Activated CD8-positive, alpha-beta T cell treated with anti-CD3 and anti-CD28 coated beads, Interleukin-2, amount 10 ng/mL, durations not matched to agents 7 days and 5 days (primary cell): ENCODE results near the gene FOCAD. TPM values are rescaled to one million over a fixed set of nuclear protein-coding genes. Genes with fewer than 3 reads are reported as not detected.

Experiments used
- ATAC-seq: fragments of 150-1000 bp; cut with Tn5 transposase; one replicate; pipeline ENCODE4 v1.10.0; 2021; ENCODE audit warnings: moderate library complexity
- CTCF ChIA-PET: fragments of 350-600 bp; sonication (Branson Sonifier 250); formaldehyde crosslinking; loops from one replicate; lab custom pipeline; 2021; ENCODE audit warnings: antibody characterized with exemption; lab: Charles Lee
- POLR2A ChIA-PET: fragments of 350-600 bp; sonication (Branson Sonifier 250); formaldehyde crosslinking; loops from one replicate; lab custom pipeline; 2021; ENCODE audit warnings: antibody characterized with exemption; lab: Charles Lee
- DNase-seq: peaks from one replicate; pipeline ENCODE4 v3.0.0-alpha.2; 2020
- H3K27ac Mint-ChIP-seq: one replicate; pipeline ENCODE4 v1.8.0; 2021; ENCODE audit warnings: mild to moderate bottlenecking, mixed read lengths
- H3K27me3 Mint-ChIP-seq: one replicate; pipeline ENCODE4 v1.8.0; 2021; ENCODE audit warnings: low read depth, mixed read lengths
- H3K36me3 Mint-ChIP-seq: one replicate; pipeline ENCODE4 v1.8.0; 2021; ENCODE audit warnings: low read depth, mixed read lengths
- H3K4me1 Mint-ChIP-seq: one replicate; pipeline ENCODE4 v1.8.0; 2021; ENCODE audit warnings: low read depth, mixed read lengths
- H3K4me3 Mint-ChIP-seq: one replicate; pipeline ENCODE4 v1.8.0; 2021; ENCODE audit warnings: mild to moderate bottlenecking, mixed read lengths
- H3K9me3 Mint-ChIP-seq: one replicate; pipeline ENCODE4 v1.8.0; 2022; ENCODE audit warnings: mixed read lengths; ENCODE audit not compliant: insufficient read depth
- total RNA-seq, 2 experiments: library from RNA; stranded (reverse); gene quantifications; one replicate each; pipeline ENCODE4 v1.2.3, GENCODE V29; 2021

FOCAD gene, protein sequence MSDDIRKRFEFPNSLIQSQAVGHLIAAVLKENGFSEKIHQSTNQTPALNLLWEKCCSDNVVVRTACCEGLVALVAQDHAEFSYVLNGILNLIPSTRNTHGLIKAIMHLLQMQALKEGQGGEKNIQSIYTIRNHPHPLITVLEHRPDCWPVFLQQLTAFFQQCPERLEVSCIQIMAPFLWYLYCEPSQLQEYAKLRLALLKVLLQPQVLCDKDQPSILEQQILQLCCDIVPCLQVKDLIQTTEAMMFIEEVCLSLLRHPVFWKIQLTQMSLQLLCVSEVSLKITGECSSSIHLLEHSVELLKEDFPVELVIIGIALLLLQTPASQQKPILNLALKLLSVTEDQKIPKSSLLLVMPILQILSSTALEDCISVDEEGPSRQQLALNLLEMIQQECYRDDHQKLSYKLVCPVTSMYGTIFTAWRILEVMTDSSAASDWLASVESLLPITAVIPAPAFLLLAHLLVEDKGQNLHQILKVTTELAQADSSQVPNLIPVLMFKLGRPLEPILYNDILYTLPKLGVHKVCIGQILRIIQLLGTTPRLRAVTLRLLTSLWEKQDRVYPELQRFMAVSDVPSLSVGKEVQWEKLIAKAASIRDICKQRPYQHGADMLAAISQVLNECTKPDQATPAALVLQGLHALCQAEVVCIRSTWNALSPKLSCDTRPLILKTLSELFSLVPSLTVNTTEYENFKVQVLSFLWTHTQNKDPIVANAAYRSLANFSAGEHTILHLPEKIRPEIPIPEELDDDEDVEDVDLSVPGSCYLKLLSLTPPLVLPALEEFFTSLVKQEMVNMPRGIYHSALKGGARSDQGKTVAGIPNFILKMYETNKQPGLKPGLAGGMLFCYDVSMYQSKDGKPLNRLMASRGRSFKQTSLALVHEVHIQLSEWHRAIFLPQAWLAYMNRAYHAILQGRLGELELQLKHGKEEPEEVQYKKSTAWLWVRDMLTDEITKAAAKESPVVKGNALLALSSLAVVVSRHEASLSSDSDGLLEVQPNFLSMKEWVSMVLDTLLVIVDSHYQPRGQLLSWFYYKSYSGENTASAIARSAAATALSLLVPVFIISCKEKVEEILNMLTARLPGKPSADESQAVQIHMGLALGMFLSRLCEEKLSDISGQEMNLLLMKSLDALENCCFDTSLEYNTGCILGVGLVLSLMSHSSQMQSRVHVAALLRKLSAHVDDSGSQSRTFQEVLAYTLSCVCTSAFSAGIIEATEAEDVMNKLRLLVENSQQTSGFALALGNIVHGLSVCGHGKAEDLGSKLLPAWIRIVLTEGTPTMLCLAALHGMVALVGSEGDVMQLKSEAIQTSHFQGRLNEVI (N-terminal part only)
- total RNA-seq = 10 to 100 TPM; 31.5 to 32.8 TPM

DNA sequence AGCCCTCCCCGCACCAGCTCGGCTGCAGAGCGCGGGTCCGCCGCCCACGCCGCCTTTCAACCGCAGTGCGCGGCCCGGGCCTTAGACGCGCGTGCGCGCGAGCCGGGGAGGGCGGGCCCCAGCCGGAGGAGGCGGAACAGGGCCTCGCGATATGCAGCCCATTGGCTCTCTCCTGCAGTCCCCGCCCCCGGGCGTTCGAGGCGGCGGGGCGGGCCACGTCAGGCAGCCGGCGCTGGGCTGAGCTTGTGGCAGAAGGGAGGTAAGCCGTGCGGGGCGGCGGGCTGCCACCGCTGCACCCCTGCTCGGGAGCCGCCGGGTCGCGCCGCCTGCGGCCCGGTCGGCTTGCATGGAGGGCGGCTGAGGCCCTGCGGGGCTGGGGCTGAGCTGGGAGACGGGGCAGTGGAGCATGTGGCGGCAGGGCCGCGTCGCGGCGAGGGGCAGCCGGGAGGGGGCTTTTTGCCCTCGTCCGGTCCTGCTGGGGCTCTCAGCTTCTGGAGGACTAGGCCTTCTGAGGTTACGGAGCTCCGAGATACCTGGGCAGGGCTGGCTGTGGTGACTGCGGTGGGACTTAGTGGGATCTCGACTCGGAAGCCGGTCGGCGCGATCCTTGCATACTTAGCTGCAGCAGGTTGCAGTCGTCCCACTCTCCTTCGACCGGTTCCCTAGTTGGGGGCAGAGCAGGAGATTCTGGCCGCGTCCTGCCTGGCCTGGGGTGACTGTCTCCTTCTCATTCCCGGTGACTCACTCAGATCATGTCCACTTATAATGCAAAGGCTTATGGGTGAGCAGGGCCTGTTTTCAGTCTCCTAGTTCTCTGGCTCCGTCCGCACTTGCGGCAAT is at the start of gene FOCAD:
Gene FOCAD (plus strand): TSS at position 225 of the 840 bp plus-strand sequence. CDS start 31,095 bp downstream, outside the sequence.
- Mint-ChIP-seq H3K27ac (peak within 1 kb of the TSS; percentile 82), H3K4me3 (peak within 1 kb of the TSS; percentile 84), H3K4me1 (peaks cover 20% of the 10 kb centered on the region), H3K27me3 (no peaks in the 10 kb centered on the region), H3K36me3 (no peaks in the 10 kb centered on the region), H3K9me3 (no peaks in the 10 kb centered on the region)
- DNase-seq (peak; percentile 96), ATAC-seq (peak; percentile 99)
- ChIA-PET POLR2A (interaction anchor here (0.6 to 2.5 kb wide), 11 partner anchors 12 to 474 kb away, joined by 3 to 27 read pairs (median 3); partner anchors contain the start of gene MLLT3), CTCF (interaction anchor here (1.1 to 1.7 kb wide), 6 partner anchors 10 to 257 kb away, joined by 3 to 10 read pairs (median 4); partner anchors contain the start of gene MLLT3)

DNA sequence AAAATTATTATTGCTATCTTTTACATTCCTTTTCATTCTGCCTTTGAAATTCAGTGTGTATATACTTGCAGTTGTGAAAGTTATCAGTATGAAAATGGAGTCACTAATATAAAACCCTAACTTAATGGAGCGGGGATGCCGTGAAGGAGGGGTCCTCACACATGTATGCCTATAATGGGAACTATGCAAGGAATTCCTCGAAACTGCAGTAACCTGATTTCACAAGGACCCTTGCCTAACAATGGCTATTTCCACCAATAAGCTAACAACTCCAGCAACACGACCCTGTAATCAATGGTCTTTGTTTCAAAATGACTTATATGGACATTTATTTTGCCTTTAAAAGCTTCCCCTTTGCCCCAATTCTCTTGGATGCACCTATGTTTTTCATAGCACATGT is 49.2 kb upstream of the FOCAD start:
- peaks cover 4% of the 10 kb centered on the region for H3K4me1 Mint-ChIP-seq
- no peak overlapping the region for H3K4me3 Mint-ChIP-seq
- H3K27me3 Mint-ChIP-seq = peaks cover 18% of the 10 kb centered on the region
- H3K36me3 Mint-ChIP-seq = no peaks in the 10 kb centered on the region
- ATAC-seq (no peak), DNase-seq (no peak)
- no peak overlapping the region for H3K27ac Mint-ChIP-seq
- CTCF ChIA-PET = interaction anchor here (2.2 kb wide), 1 partner anchor 10 kb away, joined by 8 read pairs; no protein-coding TSS in a partner anchor
- no peaks in the 10 kb centered on the region for H3K9me3 Mint-ChIP-seq
- POLR2A ChIA-PET = no interaction called here

GRCh38 chr9:20636888-20637440 is 47.1 kb upstream of the FOCAD start:
- H3K27me3 Mint-ChIP-seq = peaks cover 5% of the 10 kb centered on the region
- H3K9me3 Mint-ChIP-seq = no peaks in the 10 kb centered on the region
- peaks cover 15% of the 10 kb centered on the region for H3K4me1 Mint-ChIP-seq
- H3K4me3 Mint-ChIP-seq = no peak overlapping the region
- H3K27ac Mint-ChIP-seq = no peak overlapping the region
- POLR2A ChIA-PET = no interaction called here
- DNase-seq (no peak), ATAC-seq (no peak)
- peaks cover 1% of the 10 kb centered on the region for H3K36me3 Mint-ChIP-seq
- CTCF ChIA-PET = interaction anchor here (1.7 to 2.2 kb wide), 2 partner anchors 12 kb away, joined by 5 to 8 read pairs; no protein-coding TSS in a partner anchor

GRCh38 chr9:20640331-20641187 is 43.5 kb upstream of the FOCAD start:
- Mint-ChIP-seq H3K27ac (peak overlapping the region; percentile 73), H3K27me3 (peaks cover 5% of the 10 kb centered on the region), H3K4me1 (peaks cover 16% of the 10 kb centered on the region), H3K36me3 (peaks cover 1% of the 10 kb centered on the region), H3K9me3 (no peaks in the 10 kb centered on the region), H3K4me3 (no peak overlapping the region)
- ATAC-seq (peak; percentile 91), DNase-seq (peak; percentile 68)
- ChIA-PET POLR2A (interaction anchor here (1.4 kb wide), 1 partner anchor 18 kb away, joined by 3 read pairs; no protein-coding TSS in a partner anchor), CTCF (interaction anchor here (0.9 to 1.3 kb wide), 5 partner anchors 16 to 301 kb away, joined by 3 to 6 read pairs (median 3); partner anchors contain the start of gene FOCAD)

GRCh38 chr9:20642045-20642444 is 42.0 kb upstream of the FOCAD start:
- Mint-ChIP-seq H3K4me3 (no peak overlapping the region), H3K4me1 (peaks cover 16% of the 10 kb centered on the region), H3K9me3 (no peaks in the 10 kb centered on the region), H3K36me3 (peaks cover 1% of the 10 kb centered on the region), H3K27me3 (peaks cover 9% of the 10 kb centered on the region), H3K27ac (no peak overlapping the region)
- DNase-seq = no peak
- ATAC-seq = no peak
- ChIA-PET CTCF (no interaction called here), POLR2A (interaction anchor here (0.9 kb wide), 1 partner anchor 42 kb away, joined by 3 read pairs; the partner anchor contains the start of gene FOCAD)

DNA sequence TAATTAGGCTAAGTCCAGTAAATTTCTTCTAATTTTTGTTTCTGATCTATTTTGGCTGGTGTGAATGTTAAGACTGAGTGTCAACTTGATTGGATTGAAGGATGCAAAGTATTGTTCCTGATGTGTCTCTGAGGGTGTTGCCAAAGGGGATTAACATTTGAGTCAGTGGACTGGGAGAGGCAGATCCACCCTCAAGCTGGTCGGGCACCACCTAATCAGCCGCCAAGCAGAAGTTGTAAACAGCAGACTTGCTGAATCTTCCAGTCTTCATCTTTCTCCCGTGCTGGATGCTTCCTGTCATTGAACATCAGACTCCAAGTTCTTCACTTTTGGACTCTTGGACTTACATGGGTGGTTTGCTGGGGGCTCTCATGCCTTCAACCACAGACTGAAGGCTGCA is 40.4 kb upstream of the FOCAD start:
- Mint-ChIP-seq H3K27me3 (peaks cover 9% of the 10 kb centered on the region), H3K9me3 (no peaks in the 10 kb centered on the region), H3K4me3 (no peak overlapping the region), H3K36me3 (peaks cover 1% of the 10 kb centered on the region), H3K4me1 (peaks cover 16% of the 10 kb centered on the region), H3K27ac (no peak overlapping the region)
- DNase-seq = no peak
- CTCF ChIA-PET = interaction anchor here (1.6 kb wide), 1 partner anchor 18 kb away, joined by 7 read pairs; no protein-coding TSS in a partner anchor
- no peak for ATAC-seq
- POLR2A ChIA-PET = no interaction called here

GRCh38 chr9:20646656-20647055 is 37.4 kb upstream of the FOCAD start:
- Mint-ChIP-seq H3K4me3 (no peak overlapping the region), H3K27me3 (peaks cover 9% of the 10 kb centered on the region), H3K27ac (no peak overlapping the region), H3K4me1 (peaks cover 3% of the 10 kb centered on the region), H3K9me3 (no peaks in the 10 kb centered on the region), H3K36me3 (no peaks in the 10 kb centered on the region)
- POLR2A ChIA-PET = no interaction called here
- CTCF ChIA-PET = no interaction called here
- no peak for DNase-seq
- ATAC-seq = no peak

- POLR2A ChIA-PET = no interaction called here
These were observed 34.7 kb upstream of the FOCAD start for GRCh38 chr9:20649381-20649780.

GRCh38 chr9:20650313-20650712 is 33.7 kb upstream of the FOCAD start:
- Mint-ChIP-seq H3K27ac (no peak overlapping the region), H3K4me1 (no peaks in the 10 kb centered on the region), H3K36me3 (no peaks in the 10 kb centered on the region), H3K9me3 (no peaks in the 10 kb centered on the region), H3K4me3 (no peak overlapping the region), H3K27me3 (peaks cover 9% of the 10 kb centered on the region)
- ChIA-PET CTCF (interaction anchor here (1.1 kb wide), 1 partner anchor 291 kb away, joined by 3 read pairs; no protein-coding TSS in a partner anchor), POLR2A (no interaction called here)
- DNase-seq (no peak), ATAC-seq (no peak)

More at GRCh38 chr9:20649381-20649780, 34.7 kb upstream of the FOCAD start:
- Mint-ChIP-seq H3K4me1 (no peaks in the 10 kb centered on the region), H3K9me3 (no peaks in the 10 kb centered on the region), H3K27ac (no peak overlapping the region), H3K36me3 (no peaks in the 10 kb centered on the region), H3K27me3 (peaks cover 9% of the 10 kb centered on the region), H3K4me3 (no peak overlapping the region)
- no peak for DNase-seq
- CTCF ChIA-PET = interaction anchor here (1.1 kb wide), 1 partner anchor 292 kb away, joined by 3 read pairs; no protein-coding TSS in a partner anchor
- no peak for ATAC-seq
